ENCODE results near the gene C8G.
A peak's percentile ranks its signal among the peaks of the same experiment; 100 is the strongest.

C8G gene

DNA sequence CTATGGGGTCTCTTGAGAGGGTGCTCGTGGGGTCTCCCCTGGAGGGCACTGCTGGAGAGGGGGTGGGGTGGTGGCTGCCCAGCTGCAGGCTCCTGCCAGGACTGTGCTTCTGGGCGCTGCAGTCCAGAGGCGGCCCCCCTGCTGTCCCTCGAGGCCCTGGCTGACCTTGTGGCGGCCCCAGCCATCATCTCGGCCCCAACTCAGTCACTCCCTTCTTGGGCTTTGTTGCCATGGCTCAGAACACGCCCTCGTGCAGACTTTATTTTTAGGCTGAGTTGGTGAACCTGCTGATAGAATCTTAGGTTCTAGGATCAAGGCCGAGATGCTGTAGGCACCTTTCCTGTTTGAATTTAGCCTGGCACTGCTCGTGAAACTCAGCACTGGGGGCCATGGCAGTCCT, 23.3 kb upstream of the C8G start:
- Histone ChIP-seq H3K4me3 (ENCODE audit: low read length) (no peak overlapping the region), H3K9me3 (ENCODE audit: control insufficient read depth, low read length) (no peaks in the 10 kb centered on the region), H3K4me1 (ENCODE audit: control insufficient read depth, insufficient read depth, low read length) (peaks cover 5% of the 10 kb centered on the region), H3K9ac (ENCODE audit: low read length) (no peak overlapping the region), H3K27me3 (replicated peaks; ENCODE audit: control insufficient read depth, insufficient read depth, low read length) (no peaks in the 10 kb centered on the region), H3K36me3 (ENCODE audit: control insufficient read depth, insufficient read depth, low read length, severe bottlenecking) (peaks cover 52% of the 10 kb centered on the region)
- no peak for DNase-seq (ENCODE audit: low read depth)

DNA sequence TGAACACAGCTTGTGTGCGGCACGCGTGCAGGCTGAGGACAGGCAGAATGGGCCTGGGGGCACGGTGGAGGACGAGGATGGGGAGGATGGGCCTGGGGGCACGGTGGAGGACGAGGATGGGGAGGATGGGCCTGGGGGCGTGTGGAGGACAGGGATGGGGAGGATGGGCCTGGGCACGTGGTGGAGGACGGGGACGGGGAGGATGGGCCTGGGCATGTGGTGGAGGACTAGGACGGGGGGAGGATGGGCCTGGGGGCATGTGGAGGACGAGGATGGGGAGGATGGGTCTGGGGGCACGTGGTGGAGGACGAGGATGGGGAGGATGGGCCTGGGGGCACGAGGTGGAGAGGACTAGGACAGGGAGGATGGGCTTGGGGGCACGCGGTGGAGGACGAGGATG, 22.5 kb upstream of the C8G start:
- peaks cover 5% of the 10 kb centered on the region for H3K4me1 ChIP-seq (ENCODE audit: control insufficient read depth, insufficient read depth, low read length)
- H3K9me3 ChIP-seq (ENCODE audit: control insufficient read depth, low read length), result no peaks in the 10 kb centered on the region
- peaks cover 48% of the 10 kb centered on the region for H3K36me3 ChIP-seq (ENCODE audit: control insufficient read depth, insufficient read depth, low read length, severe bottlenecking)
- no peak overlapping the region for H3K4me3 ChIP-seq (ENCODE audit: low read length)
- H3K27me3 ChIP-seq (replicated peaks; ENCODE audit: control insufficient read depth, insufficient read depth, low read length), result no peaks in the 10 kb centered on the region
- no peak overlapping the region for H3K9ac ChIP-seq (ENCODE audit: low read length)
- DNase-seq (ENCODE audit: low read depth), result no peak

DNA sequence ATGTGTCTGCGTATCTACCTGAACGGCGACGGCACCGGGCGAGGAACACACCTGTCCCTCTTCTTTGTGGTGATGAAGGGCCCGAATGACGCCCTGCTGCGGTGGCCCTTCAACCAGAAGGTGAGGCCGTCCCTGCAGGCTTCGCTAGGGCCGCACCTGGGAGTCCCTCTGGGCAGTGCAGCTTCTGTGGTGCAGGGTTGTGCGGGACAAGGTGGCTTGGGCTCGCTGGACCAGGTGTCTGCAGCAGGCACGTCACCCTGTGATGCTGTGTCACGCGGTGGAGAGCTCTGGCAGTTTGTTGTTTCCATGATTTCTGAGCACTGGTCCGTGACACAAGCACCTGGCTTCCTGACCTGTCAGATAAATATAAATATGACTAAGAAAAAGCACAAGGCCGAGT, 21.2 kb upstream of the C8G start:
- H3K4me3 ChIP-seq (ENCODE audit: low read length), result no peak overlapping the region
- no peaks in the 10 kb centered on the region for H3K27me3 ChIP-seq (replicated peaks; ENCODE audit: control insufficient read depth, insufficient read depth, low read length)
- no peaks in the 10 kb centered on the region for H3K9me3 ChIP-seq (ENCODE audit: control insufficient read depth, low read length)
- DNase-seq (ENCODE audit: low read depth), result no peak
- no peak overlapping the region for H3K9ac ChIP-seq (ENCODE audit: low read length)
- H3K4me1 ChIP-seq (ENCODE audit: control insufficient read depth, insufficient read depth, low read length), result peaks cover 5% of the 10 kb centered on the region
- peaks cover 46% of the 10 kb centered on the region for H3K36me3 ChIP-seq (ENCODE audit: control insufficient read depth, insufficient read depth, low read length, severe bottlenecking)

DNA sequence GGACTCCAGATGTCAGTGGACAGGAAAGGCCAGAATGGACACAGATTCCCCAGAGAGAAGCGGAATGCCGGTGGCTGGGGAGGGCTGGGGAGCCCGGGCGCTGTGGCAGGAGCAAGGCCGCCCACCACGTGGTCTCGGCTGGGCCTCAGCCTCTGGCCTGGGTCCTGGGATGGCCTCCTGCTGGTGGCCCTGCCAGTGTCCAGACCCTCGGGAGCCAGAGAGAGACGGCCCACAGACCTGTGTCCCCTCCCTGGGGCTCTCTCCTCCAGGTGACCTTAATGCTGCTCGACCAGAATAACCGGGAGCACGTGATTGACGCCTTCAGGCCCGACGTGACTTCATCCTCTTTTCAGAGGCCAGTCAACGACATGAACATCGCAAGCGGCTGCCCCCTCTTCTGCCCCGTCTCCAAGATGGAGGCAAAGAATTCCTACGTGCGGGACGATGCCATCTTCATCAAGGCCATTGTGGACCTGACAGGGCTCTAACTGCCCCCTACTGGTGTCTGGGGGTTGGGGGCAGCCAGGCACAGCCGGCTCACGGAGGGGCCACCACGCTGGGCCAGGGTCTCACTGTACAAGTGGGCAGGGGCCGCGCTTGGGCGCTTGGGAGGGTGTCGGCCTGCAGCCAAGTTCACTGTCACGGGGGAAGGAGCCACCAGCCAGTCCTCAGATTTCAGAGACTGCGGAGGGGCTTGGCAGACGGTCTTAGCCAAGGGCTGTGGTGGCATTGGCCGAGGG, 19.5 kb upstream of the C8G start:
- Histone ChIP-seq H3K9ac (ENCODE audit: low read length) (no peak overlapping the region), H3K4me1 (ENCODE audit: control insufficient read depth, insufficient read depth, low read length) (peaks cover 5% of the 10 kb centered on the region), H3K36me3 (ENCODE audit: control insufficient read depth, insufficient read depth, low read length, severe bottlenecking) (peaks cover 35% of the 10 kb centered on the region), H3K4me3 (ENCODE audit: low read length) (no peak overlapping the region), H3K27me3 (replicated peaks; ENCODE audit: control insufficient read depth, insufficient read depth, low read length) (no peaks in the 10 kb centered on the region), H3K9me3 (ENCODE audit: control insufficient read depth, low read length) (no peaks in the 10 kb centered on the region)
- no peak for DNase-seq (ENCODE audit: low read depth)

DNA sequence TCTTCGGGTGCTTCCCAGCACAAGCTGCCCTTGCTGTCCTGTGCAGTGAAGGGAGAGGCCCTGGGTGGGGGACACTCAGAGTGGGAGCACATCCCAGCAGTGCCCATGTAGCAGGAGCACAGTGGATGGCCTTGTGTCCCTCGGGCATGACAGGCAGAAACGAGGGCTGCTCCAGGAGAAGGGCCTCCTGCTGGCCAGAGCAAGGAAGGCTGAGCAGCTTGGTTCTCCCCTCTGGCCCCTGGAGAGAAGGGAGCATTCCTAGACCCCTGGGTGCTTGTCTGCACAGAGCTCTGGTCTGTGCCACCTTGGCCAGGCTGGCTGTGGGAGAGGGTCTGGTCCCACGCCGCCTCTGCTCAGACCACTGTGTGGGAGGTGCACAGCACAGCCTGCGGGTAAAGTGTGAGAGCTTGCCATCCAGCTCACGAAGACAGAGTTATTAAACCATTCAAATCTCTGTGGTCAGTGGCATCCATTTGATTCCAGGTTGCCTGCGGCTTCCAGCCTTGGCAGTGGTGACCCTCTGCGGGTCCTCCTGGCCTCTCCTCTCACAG, 18.8 kb upstream of the C8G start:
- no peaks in the 10 kb centered on the region for H3K9me3 ChIP-seq (ENCODE audit: control insufficient read depth, low read length)
- H3K9ac ChIP-seq (ENCODE audit: low read length), result no peak overlapping the region
- H3K4me1 ChIP-seq (ENCODE audit: control insufficient read depth, insufficient read depth, low read length), result peaks cover 5% of the 10 kb centered on the region
- DNase-seq (ENCODE audit: low read depth), result no peak
- H3K4me3 ChIP-seq (ENCODE audit: low read length), result no peak overlapping the region
- H3K36me3 ChIP-seq (ENCODE audit: control insufficient read depth, insufficient read depth, low read length, severe bottlenecking), result peaks cover 29% of the 10 kb centered on the region
- no peaks in the 10 kb centered on the region for H3K27me3 ChIP-seq (replicated peaks; ENCODE audit: control insufficient read depth, insufficient read depth, low read length)

DNA sequence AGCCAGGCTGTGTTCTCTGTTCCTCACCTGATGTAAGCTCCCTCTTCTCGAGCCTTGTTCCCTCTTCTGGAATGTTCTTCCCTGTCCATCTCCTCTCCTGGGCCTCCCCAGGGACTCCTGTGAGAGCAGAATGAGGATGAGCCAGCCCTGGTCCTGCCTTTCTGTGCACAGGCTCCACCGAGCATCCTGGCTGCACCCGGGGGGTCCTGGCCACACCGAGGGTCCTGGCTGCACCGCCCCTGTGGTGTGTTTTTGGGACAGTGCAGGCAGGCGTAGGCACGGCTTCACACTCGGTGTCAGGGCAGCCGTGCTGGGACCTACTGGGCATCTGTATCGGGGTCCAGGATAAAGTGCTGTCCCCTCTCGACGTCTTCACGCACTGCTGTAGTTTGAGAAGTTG, 18.3 kb upstream of the C8G start:
- Histone ChIP-seq H3K9me3 (ENCODE audit: control insufficient read depth, low read length) (no peaks in the 10 kb centered on the region), H3K4me1 (ENCODE audit: control insufficient read depth, insufficient read depth, low read length) (peaks cover 9% of the 10 kb centered on the region), H3K27me3 (replicated peaks; ENCODE audit: control insufficient read depth, insufficient read depth, low read length) (no peaks in the 10 kb centered on the region), H3K9ac (ENCODE audit: low read length) (no peak overlapping the region), H3K4me3 (ENCODE audit: low read length) (no peak overlapping the region), H3K36me3 (ENCODE audit: control insufficient read depth, insufficient read depth, low read length, severe bottlenecking) (peaks cover 29% of the 10 kb centered on the region)
- DNase-seq (ENCODE audit: low read depth), result no peak

DNA sequence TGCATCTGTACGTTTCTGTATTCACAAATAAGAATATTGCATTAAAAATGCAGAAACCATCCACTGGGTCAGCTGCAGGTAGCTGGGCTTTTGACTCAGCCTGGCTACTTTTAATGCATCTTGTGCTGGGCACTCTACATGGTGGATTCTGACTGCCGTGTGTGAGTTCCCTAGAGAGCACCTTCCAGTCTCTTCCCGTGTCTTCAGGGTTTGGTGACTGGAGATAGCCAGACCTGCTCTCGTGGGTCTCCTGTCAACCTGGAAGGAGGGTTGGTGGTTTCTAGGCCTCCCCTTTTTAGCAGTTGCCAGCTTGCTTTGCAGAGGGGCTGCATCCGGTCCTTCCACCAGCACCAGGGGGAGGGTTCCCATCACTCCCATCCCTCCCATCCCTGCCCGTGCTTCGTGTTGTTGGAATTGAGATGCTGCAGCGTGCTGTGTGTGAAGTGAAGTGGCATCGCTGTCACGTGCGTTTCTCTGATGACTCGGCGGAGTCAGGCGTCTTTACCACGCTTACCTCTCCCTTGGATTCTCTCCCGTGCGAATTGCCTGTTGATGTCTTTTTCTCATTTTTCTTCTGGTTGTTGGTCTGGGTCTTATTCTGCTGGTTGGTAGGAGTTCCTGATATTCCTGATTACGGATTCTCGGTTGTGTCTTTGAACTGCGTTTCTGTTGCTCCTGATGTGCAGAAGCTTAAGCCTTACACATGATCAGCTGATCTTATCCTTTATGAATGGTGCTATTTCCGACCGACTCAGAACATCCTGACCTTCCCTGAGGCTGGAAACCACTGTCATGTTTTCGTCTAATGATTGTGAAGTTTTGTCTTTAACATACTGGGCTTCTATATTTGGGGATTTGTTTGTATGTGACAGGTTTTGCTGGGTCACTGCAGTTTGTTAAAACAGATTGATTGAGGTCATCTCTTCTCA, 17.4 kb upstream of the C8G start:
- Histone ChIP-seq H3K36me3 (ENCODE audit: control insufficient read depth, insufficient read depth, low read length, severe bottlenecking) (peaks cover 24% of the 10 kb centered on the region), H3K9ac (ENCODE audit: low read length) (no peak overlapping the region)
- no peak for DNase-seq (ENCODE audit: low read depth)

DNA sequence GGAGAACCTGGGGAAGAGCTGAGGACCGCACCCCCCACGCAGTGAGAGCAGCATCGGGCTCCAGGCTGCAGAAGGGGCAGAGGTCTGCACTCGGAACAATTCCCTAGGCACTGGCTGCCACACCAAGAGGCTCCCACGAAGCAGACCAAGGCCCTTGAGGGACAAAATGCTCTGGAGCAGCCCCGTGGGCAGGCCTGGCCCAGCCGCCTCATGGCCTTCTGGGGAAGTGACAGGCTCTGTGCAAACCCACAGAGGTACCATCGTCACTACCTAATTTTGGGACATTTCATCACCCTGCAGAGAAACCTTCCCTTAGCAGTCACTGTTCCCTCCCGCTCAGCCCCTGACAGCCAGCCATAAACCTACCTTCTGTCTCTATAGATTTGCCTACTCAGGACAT, 16.5 kb upstream of the C8G start:
- Histone ChIP-seq H3K4me1 (ENCODE audit: control insufficient read depth, insufficient read depth, low read length) (peaks cover 12% of the 10 kb centered on the region), H3K36me3 (ENCODE audit: control insufficient read depth, insufficient read depth, low read length, severe bottlenecking) (peaks cover 24% of the 10 kb centered on the region), H3K4me3 (ENCODE audit: low read length) (no peak overlapping the region), H3K9me3 (ENCODE audit: control insufficient read depth, low read length) (no peaks in the 10 kb centered on the region), H3K9ac (ENCODE audit: low read length) (no peak overlapping the region), H3K27me3 (replicated peaks; ENCODE audit: control insufficient read depth, insufficient read depth, low read length) (no peaks in the 10 kb centered on the region)
- no peak for DNase-seq (ENCODE audit: low read depth)

More for the DNA sequence above, 17.4 kb upstream of the C8G start:
- Histone ChIP-seq H3K4me3 (ENCODE audit: low read length) (no peak overlapping the region), H3K9me3 (ENCODE audit: control insufficient read depth, low read length) (no peaks in the 10 kb centered on the region), H3K27me3 (replicated peaks; ENCODE audit: control insufficient read depth, insufficient read depth, low read length) (no peaks in the 10 kb centered on the region), H3K4me1 (ENCODE audit: control insufficient read depth, insufficient read depth, low read length) (peaks cover 11% of the 10 kb centered on the region)

DNA sequence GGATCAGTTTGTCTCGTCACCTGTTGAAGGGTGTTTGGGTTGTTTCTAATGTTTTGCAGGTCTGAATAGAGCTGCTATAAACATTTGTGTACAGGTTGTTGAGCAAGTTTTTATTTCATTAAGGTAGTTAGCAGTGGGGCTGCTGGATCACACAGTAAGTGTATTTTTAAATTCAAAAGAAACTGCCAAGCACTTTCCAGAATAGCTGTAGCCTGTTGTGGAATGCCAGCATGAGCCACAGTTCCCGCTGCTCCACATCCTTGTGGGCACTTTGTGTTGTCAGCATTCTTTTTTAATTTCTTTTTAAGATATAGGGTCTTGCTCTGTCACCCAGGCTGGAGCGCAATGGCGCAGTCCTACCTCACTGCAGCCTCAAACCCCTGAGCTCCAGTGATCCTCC, 15.0 kb upstream of the C8G start:
- H3K36me3 ChIP-seq (ENCODE audit: control insufficient read depth, insufficient read depth, low read length, severe bottlenecking), result peaks cover 17% of the 10 kb centered on the region
- no peaks in the 10 kb centered on the region for H3K9me3 ChIP-seq (ENCODE audit: control insufficient read depth, low read length)
- no peaks in the 10 kb centered on the region for H3K27me3 ChIP-seq (replicated peaks; ENCODE audit: control insufficient read depth, insufficient read depth, low read length)
- no peak for DNase-seq (ENCODE audit: low read depth)
- H3K4me3 ChIP-seq (ENCODE audit: low read length), result no peak overlapping the region
- peaks cover 12% of the 10 kb centered on the region for H3K4me1 ChIP-seq (ENCODE audit: control insufficient read depth, insufficient read depth, low read length)
- no peak overlapping the region for H3K9ac ChIP-seq (ENCODE audit: low read length)

DNA sequence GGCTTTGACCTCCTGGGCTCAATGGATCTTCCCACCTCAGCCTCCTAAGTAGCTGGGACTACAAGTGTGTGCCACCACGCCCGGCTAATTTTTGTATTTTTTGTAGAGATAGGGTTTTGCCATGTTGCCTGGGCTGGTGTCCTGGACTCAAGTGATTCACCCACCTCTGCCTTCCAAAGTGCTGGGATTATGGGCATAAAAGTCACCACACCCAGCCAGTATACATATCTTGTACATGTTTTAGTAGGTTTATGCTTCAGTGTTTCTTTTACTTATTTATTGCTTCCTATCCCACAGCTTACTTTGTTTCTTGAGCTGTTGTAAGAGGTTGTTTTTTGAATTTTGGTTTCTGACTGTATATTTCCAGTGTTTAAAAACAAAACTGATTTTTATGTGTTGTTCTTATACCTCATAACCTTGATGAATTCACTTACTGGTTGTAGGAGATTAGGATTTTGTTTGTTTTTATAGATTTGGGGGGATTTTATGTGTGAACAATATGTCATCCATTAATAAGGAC, 13.4 kb upstream of the C8G start:
- DNase-seq (ENCODE audit: low read depth), result no peak
- Histone ChIP-seq H3K4me3 (ENCODE audit: low read length) (no peak overlapping the region), H3K27me3 (replicated peaks; ENCODE audit: control insufficient read depth, insufficient read depth, low read length) (no peaks in the 10 kb centered on the region), H3K36me3 (ENCODE audit: control insufficient read depth, insufficient read depth, low read length, severe bottlenecking) (peaks cover 5% of the 10 kb centered on the region), H3K9me3 (ENCODE audit: control insufficient read depth, low read length) (no peaks in the 10 kb centered on the region), H3K4me1 (ENCODE audit: control insufficient read depth, insufficient read depth, low read length) (peaks cover 12% of the 10 kb centered on the region), H3K9ac (ENCODE audit: low read length) (peak overlapping the region; percentile 66)

DNA sequence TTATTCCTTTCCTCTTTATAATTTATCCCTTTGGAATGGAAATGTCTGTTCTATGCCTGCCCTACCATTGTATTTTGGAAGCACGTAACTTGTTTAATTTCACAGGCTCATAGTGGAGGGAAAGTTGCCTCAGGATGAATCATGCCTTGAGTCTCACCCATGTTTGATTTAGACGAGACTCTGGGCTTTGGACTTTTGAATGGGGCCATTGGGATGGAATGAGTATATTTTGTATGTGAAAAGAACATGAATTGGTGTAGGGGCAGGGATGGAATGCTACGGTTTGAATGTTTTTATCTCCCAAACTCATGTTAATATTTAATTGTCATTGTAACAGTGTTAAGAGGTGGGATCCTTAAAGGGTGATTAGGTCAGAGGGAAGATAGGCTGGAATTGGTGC, 10.8 kb upstream of the C8G start:
- H3K9me3 ChIP-seq (ENCODE audit: control insufficient read depth, low read length), result no peaks in the 10 kb centered on the region

More for the DNA sequence above, 10.8 kb upstream of the C8G start:
- Histone ChIP-seq H3K9ac (ENCODE audit: low read length) (no peak overlapping the region), H3K4me3 (ENCODE audit: low read length) (no peak overlapping the region), H3K27me3 (replicated peaks; ENCODE audit: control insufficient read depth, insufficient read depth, low read length) (no peaks in the 10 kb centered on the region), H3K36me3 (ENCODE audit: control insufficient read depth, insufficient read depth, low read length, severe bottlenecking) (peaks cover 3% of the 10 kb centered on the region), H3K4me1 (ENCODE audit: control insufficient read depth, insufficient read depth, low read length) (peaks cover 22% of the 10 kb centered on the region)
- DNase-seq (ENCODE audit: low read depth), result no peak
